H9 (cell line): ENCODE results near the gene INTS6. TPM values are rescaled to one million over a fixed set of nuclear protein-coding genes. Genes with fewer than 3 reads are reported as not detected.

Source experiments
- DNase-seq: peaks from one replicate; pipeline ENCODE4 v3.0.0-alpha.2; 2017
- H2AFZ ChIP-seq: one replicate; pipeline ENCODE4 v1.6.1; 2013; ENCODE audit warnings: mild to moderate bottlenecking, low read length, control low read depth, moderate library complexity
- H2AK5ac ChIP-seq: 2 replicates; pipeline ENCODE4 v1.6.1; 2013; ENCODE audit warnings: low read length, control low read depth, mixed read lengths; ENCODE audit not compliant: insufficient read length
- H2BK120ac ChIP-seq: one replicate; pipeline ENCODE4 v1.6.1; 2013; ENCODE audit warnings: low read depth, mild to moderate bottlenecking, low read length, control low read depth, inconsistent platforms; ENCODE audit not compliant: poor library complexity, severe bottlenecking
- H2BK12ac ChIP-seq: 2 replicates; pipeline ENCODE4 v1.6.1; 2013; ENCODE audit warnings: low read length, control low read depth, mixed read lengths, low read depth; ENCODE audit not compliant: insufficient read length
- H2BK15ac ChIP-seq: 2 replicates; pipeline ENCODE4 v1.6.1; 2013; ENCODE audit warnings: low read depth, low read length, control low read depth
- H2BK20ac ChIP-seq: one replicate; pipeline ENCODE4 v1.6.1; 2013; ENCODE audit warnings: low read depth, mild to moderate bottlenecking, low read length, control low read depth, inconsistent platforms; ENCODE audit not compliant: poor library complexity, severe bottlenecking
- H2BK5ac ChIP-seq: 2 replicates; pipeline ENCODE4 v1.6.1; 2013; ENCODE audit warnings: low read length, control low read depth, mixed read lengths; ENCODE audit not compliant: insufficient read length
- H3K14ac ChIP-seq: 2 replicates; pipeline ENCODE4 v1.6.1; 2013; ENCODE audit warnings: low read length, control low read depth; ENCODE audit not compliant: insufficient read depth
- H3K18ac ChIP-seq: 2 replicates; pipeline ENCODE4 v1.6.1; 2013; ENCODE audit warnings: low read depth, mild to moderate bottlenecking, mixed read lengths, low read length, control low read depth; ENCODE audit not compliant: insufficient read length
- H3K23ac ChIP-seq: 2 replicates; pipeline ENCODE4 v1.6.1; 2013; ENCODE audit warnings: low read length, control low read depth, mixed read lengths, low read depth; ENCODE audit not compliant: insufficient read length
- H3K23me2 ChIP-seq: 2 replicates; pipeline ENCODE4 v1.6.1; 2013; ENCODE audit warnings: low read depth, mild to moderate bottlenecking, mixed read lengths, low read length, control low read depth; ENCODE audit not compliant: insufficient read length, poor library complexity, severe bottlenecking
- H3K27ac ChIP-seq: 2 replicates; pipeline ENCODE4 v1.5.1; 2013; ENCODE audit warnings: low read length, control low read depth, mixed read lengths, low read depth; ENCODE audit not compliant: insufficient read length
- H3K27me3 ChIP-seq: 2 replicates; pipeline ENCODE4 v1.6.1; 2013; ENCODE audit warnings: low read length, control low read depth, inconsistent platforms; ENCODE audit not compliant: insufficient read depth
- H3K4ac ChIP-seq: 2 replicates; pipeline ENCODE4 v1.6.1; 2013; ENCODE audit warnings: low read depth, mild to moderate bottlenecking, control low read depth, inconsistent platforms, low read length, moderate library complexity
- H3K4me1 ChIP-seq: 2 replicates; pipeline ENCODE4 v1.6.1; 2013; ENCODE audit warnings: low read length, control low read depth, inconsistent platforms; ENCODE audit not compliant: insufficient read depth
- H3K4me2 ChIP-seq: 2 replicates; pipeline ENCODE4 v1.6.1; 2013; ENCODE audit warnings: low read length, control low read depth, mixed read lengths; ENCODE audit not compliant: insufficient read length, insufficient read depth
- H3K56ac ChIP-seq: 2 replicates; pipeline ENCODE4 v1.6.1; 2013; ENCODE audit warnings: low read depth, mild to moderate bottlenecking, mixed read lengths, low read length, control low read depth; ENCODE audit not compliant: insufficient read length
- H3K79me1 ChIP-seq: 2 replicates; pipeline ENCODE4 v1.6.1; 2013; ENCODE audit warnings: low read depth, mild to moderate bottlenecking, moderate library complexity, low read length, control low read depth, inconsistent platforms; ENCODE audit not compliant: insufficient read depth, poor library complexity, severe bottlenecking
- H3K79me2 ChIP-seq: 2 replicates; pipeline ENCODE4 v1.6.1; 2013; ENCODE audit warnings: low read length, control low read depth, inconsistent platforms; ENCODE audit not compliant: insufficient read depth
- H3K9ac ChIP-seq: 2 replicates; pipeline ENCODE4 v1.6.1; 2013; ENCODE audit warnings: low read length, control low read depth, mixed read lengths; ENCODE audit not compliant: insufficient read length; ENCODE audit errors: extremely low read depth
- H3K9me3 ChIP-seq: one replicate; pipeline ENCODE4 v1.6.1; 2013; ENCODE audit warnings: low read depth, low read length, inconsistent platforms; ENCODE audit not compliant: control insufficient read depth
- H3T11ph ChIP-seq: one replicate; pipeline ENCODE4 v1.6.1; 2013; ENCODE audit warnings: mild to moderate bottlenecking, low read length, control low read depth, inconsistent platforms
- H4K20me1 ChIP-seq: one replicate; pipeline ENCODE4 v1.6.1; 2013; ENCODE audit not compliant: control insufficient read depth, insufficient read length, insufficient read depth
- H4K5ac ChIP-seq: 2 replicates; pipeline ENCODE4 v1.6.1; 2013; ENCODE audit warnings: low read depth, mild to moderate bottlenecking, mixed read lengths, low read length, control low read depth; ENCODE audit not compliant: insufficient read length
- H4K8ac ChIP-seq: replicated peaks from 2 replicates; pipeline ENCODE4 v1.6.1; 2013; ENCODE audit warnings: low read length, control low read depth, mixed read lengths, low read depth; ENCODE audit not compliant: insufficient read length
- H4K91ac ChIP-seq: 2 replicates; pipeline ENCODE4 v1.6.1; 2013; ENCODE audit warnings: low read depth, mild to moderate bottlenecking, moderate library complexity, mixed read lengths, low read length, control low read depth; ENCODE audit not compliant: insufficient read length
- H3K27ac Mint-ChIP-seq, 3 experiments: 2 replicates in 2 of 3; 3 replicates in 1 of 3; pipeline ENCODE4 v1.8.0; 2020 to 2021; ENCODE audit warnings: mixed read lengths in 3 of 3, mild to moderate bottlenecking in 1 of 3, moderate library complexity in 1 of 3
- H3K27me3 Mint-ChIP-seq: 2 replicates; pipeline ENCODE4 v1.8.0; 2021; ENCODE audit warnings: low read depth, mild to moderate bottlenecking, moderate library complexity, mixed read lengths
- H3K36me3 Mint-ChIP-seq, 3 experiments: 2 replicates in 2 of 3; 3 replicates in 1 of 3; pipeline ENCODE4 v1.8.0; 2020 to 2021; ENCODE audit warnings: low read depth in 3 of 3, mixed read lengths in 3 of 3; ENCODE audit not compliant: insufficient read depth in 1 of 3
- H3K4me1 Mint-ChIP-seq, 2 experiments: 2 replicates each; pipeline ENCODE4 v1.8.0; 2020; ENCODE audit warnings: mixed read lengths in 2 of 2
- H3K4me3 Mint-ChIP-seq, 2 experiments: 2 replicates in 1 of 2; 3 replicates in 1 of 2; pipeline ENCODE4 v1.8.0; 2020 to 2021; ENCODE audit warnings: mild to moderate bottlenecking in 2 of 2, mixed read lengths in 2 of 2, moderate library complexity in 1 of 2
- H3K9me3 Mint-ChIP-seq, 2 experiments: 2 replicates in 1 of 2; 3 replicates in 1 of 2; pipeline ENCODE4 v1.8.0; 2020; ENCODE audit warnings: mild to moderate bottlenecking in 2 of 2, mixed read lengths in 2 of 2, moderate library complexity in 1 of 2
- WGBS: extraction: QIAGEN DNeasy Blood & Tissue Kit; methylation state at CpG from one replicate; pipeline ENCODE4 v1.1.7; 2013; ENCODE audit warnings: missing lambda C conversion rate, low lambda C conversion rate, mixed read lengths; ENCODE audit not compliant: insufficient read length; ENCODE audit errors: extremely low coverage; 5-methylcytosine and 5-hydroxymethylcytosine counted together
- total RNA-seq: library from RNA; stranded (reverse); gene quantifications from 2 replicates; pipeline ENCODE4 v1.2.1, GENCODE V29; 2021
- TF ChIP-seq, protein P1 (sequence below): fragments of 200-600 bp; sonication (generic); conservative IDR thresholded peaks from 3 replicates; pipeline ENCODE4 v1.8.0; 2021; ENCODE audit warnings: antibody characterized with exemption, mild to moderate bottlenecking

Gene INTS6
- total RNA-seq, 1 experiment from 2014 or later: 61.2 TPM

DNA sequence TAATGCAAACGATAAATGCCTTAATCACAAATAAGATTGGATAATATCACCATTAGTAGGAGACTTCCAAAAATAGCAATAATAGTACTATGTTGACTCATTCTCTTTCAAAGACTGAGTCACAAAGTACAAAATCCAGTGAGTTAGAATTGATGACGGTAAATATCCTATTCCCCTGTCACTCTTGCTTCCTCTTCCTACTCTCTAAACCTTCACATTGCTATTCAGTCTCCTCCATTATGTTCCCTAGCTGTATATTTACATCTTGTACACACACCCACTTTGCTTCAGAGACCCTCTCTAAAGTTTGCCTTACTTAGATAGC, 26.3 kb upstream of the INTS6 start:
- no peak overlapping the region for H2AFZ ChIP-seq
- no peak for DNase-seq
- no peaks in the 10 kb centered on the region for H3K4me1 Mint-ChIP-seq

More for the DNA sequence above, 26.3 kb upstream of the INTS6 start:
- Histone ChIP-seq H2BK20ac (no peak overlapping the region), H3K27ac (no peak overlapping the region), H3K9ac (no peak overlapping the region), H3K9me3 (no peaks in the 10 kb centered on the region), H4K5ac (no peak overlapping the region), H3K14ac (no peak overlapping the region), H2BK120ac (no peak overlapping the region), H4K20me1 (no peaks in the 10 kb centered on the region), H3K23me2 (no peaks in the 10 kb centered on the region), H2AK5ac (no peak overlapping the region), H3K79me2 (no peaks in the 10 kb centered on the region), H3K23ac (no peak overlapping the region), H3K4me2 (no peak overlapping the region), H2BK15ac (no peak overlapping the region), H3K56ac (no peak overlapping the region), H3K79me1 (no peaks in the 10 kb centered on the region), H3K4ac (no peak overlapping the region), H2BK12ac (no peak overlapping the region), H2BK5ac (no peak overlapping the region), H3K4me1 (no peaks in the 10 kb centered on the region), H3K18ac (no peak overlapping the region), H3K27me3 (no peaks in the 10 kb centered on the region), H4K8ac (no peak overlapping the region), H4K91ac (no peak overlapping the region), H3T11ph (no peak overlapping the region)
- no CpG with 5 or more reads among the region's 2 CpGs for WGBS
- Mint-ChIP-seq H3K4me3 (no peak overlapping the region), H3K27ac (no peak overlapping the region), H3K27me3 (no peaks in the 10 kb centered on the region), H3K36me3 (no peaks in the 10 kb centered on the region), H3K9me3 (peaks cover 8 to 15% of the 10 kb centered on the region in 2 experiments; a peak in 4 of 5 replicates)
- TF ChIP-seq, protein P1, sequence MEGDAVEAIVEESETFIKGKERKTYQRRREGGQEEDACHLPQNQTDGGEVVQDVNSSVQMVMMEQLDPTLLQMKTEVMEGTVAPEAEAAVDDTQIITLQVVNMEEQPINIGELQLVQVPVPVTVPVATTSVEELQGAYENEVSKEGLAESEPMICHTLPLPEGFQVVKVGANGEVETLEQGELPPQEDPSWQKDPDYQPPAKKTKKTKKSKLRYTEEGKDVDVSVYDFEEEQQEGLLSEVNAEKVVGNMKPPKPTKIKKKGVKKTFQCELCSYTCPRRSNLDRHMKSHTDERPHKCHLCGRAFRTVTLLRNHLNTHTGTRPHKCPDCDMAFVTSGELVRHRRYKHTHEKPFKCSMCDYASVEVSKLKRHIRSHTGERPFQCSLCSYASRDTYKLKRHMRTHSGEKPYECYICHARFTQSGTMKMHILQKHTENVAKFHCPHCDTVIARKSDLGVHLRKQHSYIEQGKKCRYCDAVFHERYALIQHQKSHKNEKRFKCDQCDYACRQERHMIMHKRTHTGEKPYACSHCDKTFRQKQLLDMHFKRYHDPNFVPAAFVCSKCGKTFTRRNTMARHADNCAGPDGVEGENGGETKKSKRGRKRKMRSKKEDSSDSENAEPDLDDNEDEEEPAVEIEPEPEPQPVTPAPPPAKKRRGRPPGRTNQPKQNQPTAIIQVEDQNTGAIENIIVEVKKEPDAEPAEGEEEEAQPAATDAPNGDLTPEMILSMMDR: no peak
